ENCODE results near the gene SSR1. TPM values are rescaled to one million over a fixed set of nuclear protein-coding genes. Genes with fewer than 3 reads are reported as not detected.

The SSR1 gene
- total and polyA plus RNA-seq, 2 of the 13 experiments (the other 11 are each of a cell fraction or from before 2014, with no cell fraction given): 203 to 243 TPM

- TF ChIP-seq KIAA2018 (CRISPR knock-in tag; IDR thresholded peaks at IDR 0.05; ENCODE audit: borderline replicate concordance) (no peak), ATF5 (CRISPR knock-in tag; IDR thresholded peaks at IDR 0.05; ENCODE audit: low read depth) (no peak), ZNF784 (CRISPR knock-in tag; IDR thresholded peaks at IDR 0.05; ENCODE audit: borderline replicate concordance) (peak; percentile 27; the same call in 1 of the 2 replicates), MAF1 (CRISPR knock-in tag; IDR thresholded peaks at IDR 0.05; ENCODE audit: borderline replicate concordance) (no peak), THAP7 (CRISPR knock-in tag; IDR thresholded peaks at IDR 0.05) (no peak), TAF15 (IDR thresholded peaks at IDR 0.05; ENCODE audit: low read depth, low read length, poor library complexity, severe bottlenecking) (no peak), ZNF672 (CRISPR knock-in tag; IDR thresholded peaks at IDR 0.05) (no peak), SKI (IDR thresholded peaks at IDR 0.05; ENCODE audit: partially characterized antibody) (peak; percentile 40), RNF2 (conservative IDR thresholded peaks at IDR 0.05; ENCODE audit: low read depth) (peak; percentile 78; the same call in 1 of the 2 replicates), CHD4 (IDR thresholded peaks at IDR 0.05; ENCODE audit: borderline replicate concordance, low read length) (peak; percentile 3; the same call in 1 of the 2 replicates), ZNF615 (CRISPR knock-in tag; IDR thresholded peaks at IDR 0.05; ENCODE audit: borderline replicate concordance) (no peak), KLF11 (CRISPR knock-in tag; IDR thresholded peaks at IDR 0.05) (peak; percentile 81; the same call in 1 of the 2 replicates), ZNF10 (CRISPR knock-in tag; IDR thresholded peaks at IDR 0.05; ENCODE audit: borderline replicate concordance, low read depth) (no peak), ZNF570 (CRISPR knock-in tag; IDR thresholded peaks at IDR 0.05; ENCODE audit: borderline replicate concordance) (no peak), ZNF777 (CRISPR knock-in tag; IDR thresholded peaks at IDR 0.05) (peak; percentile 13; the same call in 1 of the 2 replicates), TBX2 (CRISPR knock-in tag; IDR thresholded peaks at IDR 0.05; ENCODE audit: borderline replicate concordance) (peak; percentile 73), NR3C1 (CRISPR knock-in tag; IDR thresholded peaks at IDR 0.05) (no peak), CENPT (CRISPR knock-in tag; IDR thresholded peaks at IDR 0.05; ENCODE audit: low read depth) (no peak), HDAC6 (IDR thresholded peaks at IDR 0.05; ENCODE audit: low read depth, low read length) (no peak)
Measured at GRCh38 chr6:7238900-7239589, 74.0 kb downstream of the SSR1 start (continued).
